DMS153 (cell line): ENCODE data around the gene WASF2.

Source experiments
- DNase-seq: peaks from one replicate; lab custom pipeline; 2025; lab: John Stamatoyannopoulos, UW

The WASF2 gene

DNA sequence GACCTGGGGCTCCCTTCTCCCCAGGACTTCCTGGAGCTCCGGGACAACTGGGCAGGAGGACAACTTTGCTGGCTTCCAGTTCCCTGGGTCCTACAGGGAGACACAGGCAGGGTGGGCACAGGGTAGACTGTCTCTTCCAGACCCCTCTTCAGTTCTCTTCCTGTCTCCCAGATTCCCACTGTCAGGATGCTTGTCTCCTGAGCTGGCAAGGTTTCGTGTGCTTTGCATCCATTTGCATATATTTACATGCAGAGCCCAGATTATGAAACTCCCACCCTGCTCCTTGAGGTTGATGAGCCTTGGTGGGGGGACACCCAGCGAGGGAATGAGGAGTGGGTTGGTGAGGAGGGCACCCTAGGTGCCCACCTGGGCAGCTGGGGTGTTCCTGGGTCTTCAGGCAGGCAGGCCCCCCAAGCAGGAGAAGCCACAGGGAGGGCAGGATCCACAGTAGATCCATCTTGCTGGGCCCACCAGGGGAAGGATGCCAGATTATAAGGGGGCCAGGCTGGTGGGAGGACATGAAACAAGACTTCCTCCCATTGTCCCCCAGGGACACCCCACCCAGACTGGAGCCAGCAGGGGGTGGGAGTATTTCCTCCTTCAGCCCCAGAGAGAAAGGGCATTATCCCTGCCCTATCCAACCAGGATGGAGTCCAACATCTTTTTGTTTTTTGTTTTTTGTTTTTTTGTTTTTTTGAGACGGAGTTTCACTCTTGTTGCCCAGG is 115.4 kb downstream of the WASF2 start, which contains the start of gene FCN3:
Gene FCN3 (minus strand): TSS at position 463 of the 725 bp plus-strand sequence. CDS start 6 bp downstream, at position 457.
- no peak for DNase-seq

DNA sequence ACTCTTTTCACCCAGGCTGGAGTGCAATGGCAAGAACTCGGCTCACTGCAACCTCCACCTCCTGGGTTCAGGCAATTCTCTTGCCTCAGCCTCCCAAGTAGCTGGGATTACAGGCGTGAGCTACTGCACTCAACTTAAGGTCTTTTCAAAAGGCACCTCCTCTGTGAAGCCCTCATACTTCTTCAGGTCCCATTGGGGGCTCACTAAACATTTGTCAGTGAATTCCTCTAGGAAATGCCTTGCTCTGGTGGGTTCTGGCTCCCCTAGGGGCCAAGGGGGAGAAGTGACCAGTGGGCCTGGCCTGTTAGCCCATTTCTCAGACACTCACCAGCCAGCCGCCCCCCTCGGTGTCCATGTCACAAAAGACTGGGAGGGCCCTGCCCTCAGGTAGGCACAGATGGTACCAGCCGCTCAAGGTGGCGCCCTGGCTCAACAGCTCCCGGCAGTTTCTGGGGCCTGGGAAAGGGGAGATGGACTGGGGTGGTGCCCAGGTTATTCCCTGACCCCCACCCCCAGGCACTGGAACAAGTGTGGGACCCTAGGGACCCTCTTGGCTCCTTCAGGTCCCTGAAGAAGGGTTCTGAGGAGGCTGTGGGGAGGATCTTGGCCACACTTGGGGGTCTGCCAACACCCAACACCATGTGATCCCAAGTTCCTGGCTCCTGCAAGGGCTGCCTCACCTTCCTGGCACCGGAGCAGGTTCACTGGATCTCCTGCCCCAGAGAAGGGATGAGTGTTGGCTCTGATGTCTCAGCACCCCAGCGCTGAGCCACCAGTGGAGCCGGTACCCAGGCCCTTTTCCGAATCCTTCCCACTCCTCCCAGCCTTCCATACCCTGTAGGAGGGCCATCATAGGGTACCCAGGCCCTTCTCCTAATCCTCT is 116.9 kb downstream of the WASF2 start:
- no peak for DNase-seq

GRCh38 chr1:27372022-27372807 is 117.8 kb downstream of the WASF2 start:
- no peak for DNase-seq

DNA sequence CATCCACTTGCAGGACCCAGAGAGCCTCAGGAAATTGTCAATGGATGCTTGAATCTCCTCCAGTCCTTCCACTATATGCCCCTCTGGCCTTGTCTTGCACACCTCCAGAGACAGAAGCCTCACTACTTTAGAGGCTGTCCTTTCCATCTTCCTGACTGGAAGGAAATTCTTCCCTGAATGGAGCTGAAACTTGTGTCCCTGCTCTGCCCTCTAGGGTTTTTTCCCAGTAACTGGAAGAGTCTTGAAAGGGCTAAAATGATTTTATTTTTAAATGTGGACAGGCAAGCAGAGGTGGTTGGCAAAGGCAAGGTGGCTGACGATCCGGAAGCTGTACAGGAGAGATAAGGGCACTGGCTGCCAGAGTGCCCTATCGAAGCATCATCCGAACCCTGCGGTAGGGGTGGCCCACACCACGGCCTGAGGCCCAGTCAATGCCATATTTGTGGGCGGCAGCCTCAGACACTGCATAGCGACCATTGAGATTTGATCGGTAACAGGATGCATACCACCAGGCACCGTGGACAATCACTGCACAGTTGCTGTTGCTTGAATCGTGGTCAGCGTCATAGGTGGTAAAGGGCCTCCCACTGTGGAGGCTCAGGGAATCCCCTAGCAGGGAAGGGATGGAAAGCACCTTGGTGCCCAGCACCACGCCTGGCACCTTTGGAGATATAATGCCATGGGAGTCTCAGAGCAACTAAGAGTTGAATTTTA is 120.9 kb downstream of the WASF2 start:
- DNase-seq, result no peak

GRCh38 chr1:27367160-27367650 is 122.8 kb downstream of the WASF2 start:
- DNase-seq, result no peak

DNA sequence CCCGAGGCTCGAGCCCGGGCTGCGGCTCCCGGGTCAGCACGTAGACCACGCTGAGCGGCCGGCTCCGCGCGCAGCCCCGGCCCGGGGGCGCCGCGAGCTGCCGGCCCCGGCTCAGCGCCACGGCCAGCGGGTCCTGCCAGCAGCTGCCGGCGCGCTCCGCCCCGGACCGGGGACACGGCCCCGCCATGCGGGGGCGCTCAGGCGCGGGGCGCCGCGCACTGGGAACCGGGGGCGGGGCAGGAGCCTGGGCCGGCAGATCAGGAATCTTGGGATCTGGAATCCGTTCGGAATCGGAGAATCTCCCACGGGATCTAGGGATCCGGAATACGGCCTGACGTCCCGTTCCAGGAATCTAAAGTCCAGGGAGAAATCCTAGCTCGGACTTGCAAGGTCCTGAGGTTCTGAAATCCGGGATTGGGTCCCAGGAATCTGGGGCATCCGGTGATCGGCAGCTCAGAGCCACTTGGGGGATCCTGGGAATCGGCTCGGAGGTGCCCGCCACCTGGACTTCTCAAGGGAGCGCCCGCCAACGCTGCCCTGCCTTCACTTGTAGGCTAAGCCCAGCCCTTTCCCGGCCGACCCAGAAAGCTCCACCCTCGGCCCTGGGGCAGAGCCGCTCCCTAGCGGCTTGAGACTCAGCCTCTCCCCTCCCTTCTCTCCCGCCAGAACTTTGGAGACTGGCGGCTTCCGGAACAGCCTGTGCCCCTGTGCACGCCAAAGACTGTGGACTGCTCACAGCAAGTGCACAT is 123.4 kb downstream of the WASF2 start, which contains the start of gene MAP3K6:
Gene MAP3K6 (minus strand): TSS at position 551 of the 749 bp plus-strand sequence. CDS start 364 bp downstream, at position 187.
- peak; percentile 79 for DNase-seq

- peak; percentile 75 for DNase-seq
Measured at GRCh38 chr1:27366113-27366410, 123.9 kb downstream of the WASF2 start.

GRCh38 chr1:27365372-27366112 is 124.4 kb downstream of the WASF2 start:
- peak; percentile 86 for DNase-seq

DNA sequence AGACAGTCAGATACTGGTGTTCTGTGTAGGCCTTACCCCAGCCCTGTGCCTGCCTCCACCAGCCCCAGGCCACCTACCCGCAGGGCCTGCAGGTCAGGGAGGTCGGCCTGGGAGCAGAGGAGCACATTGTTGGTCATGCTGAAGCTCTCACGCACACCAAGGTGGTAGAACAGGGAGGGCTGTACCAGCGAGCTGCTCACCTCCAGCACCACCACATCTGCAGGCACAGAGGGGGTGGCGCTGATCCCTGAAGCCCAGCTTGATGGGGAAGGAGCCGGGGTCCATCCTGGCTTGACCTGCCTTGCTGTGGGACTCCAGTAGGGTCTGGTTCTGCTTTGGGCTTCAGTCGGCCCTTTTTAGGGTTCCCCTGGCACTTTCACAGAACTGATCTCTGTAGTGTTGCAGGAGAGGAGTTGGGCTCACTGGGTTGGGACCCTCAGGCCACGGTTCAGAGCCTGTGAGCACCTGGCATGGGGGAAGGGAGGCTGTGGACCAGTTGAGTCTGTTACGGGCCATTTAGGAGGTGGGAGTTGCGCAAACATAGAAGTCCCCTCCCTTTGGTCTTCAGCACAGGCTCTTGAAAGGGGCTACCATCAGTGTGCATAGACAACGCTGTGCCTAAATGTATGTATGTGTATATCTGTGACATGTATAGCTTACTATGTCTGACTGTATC is 125.1 kb downstream of the WASF2 start:
- no peak for DNase-seq

- DNase-seq, result no peak
Measured at GRCh38 chr1:27363766-27364695, 125.9 kb downstream of the WASF2 start.

DNA sequence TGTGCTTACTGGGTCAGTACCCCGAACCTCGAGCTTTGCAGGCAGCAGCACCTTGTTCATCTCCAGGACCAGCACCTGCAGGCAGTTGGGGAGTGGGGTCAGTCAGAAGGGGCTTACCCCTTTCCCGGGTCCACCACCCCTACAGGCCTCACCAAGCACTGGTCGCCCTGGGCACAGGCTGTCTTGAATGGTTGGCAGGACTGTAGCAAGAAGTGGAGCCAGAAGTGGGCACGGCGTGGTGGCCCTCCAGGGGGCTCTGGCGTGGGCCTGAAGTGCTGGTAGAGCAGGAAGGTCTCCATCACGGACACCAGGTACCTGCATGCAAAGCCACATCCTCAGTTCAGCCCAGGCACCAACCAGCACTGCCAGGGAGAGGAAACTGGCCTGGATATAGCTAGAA is 128.4 kb downstream of the WASF2 start:
- no peak for DNase-seq

DNA sequence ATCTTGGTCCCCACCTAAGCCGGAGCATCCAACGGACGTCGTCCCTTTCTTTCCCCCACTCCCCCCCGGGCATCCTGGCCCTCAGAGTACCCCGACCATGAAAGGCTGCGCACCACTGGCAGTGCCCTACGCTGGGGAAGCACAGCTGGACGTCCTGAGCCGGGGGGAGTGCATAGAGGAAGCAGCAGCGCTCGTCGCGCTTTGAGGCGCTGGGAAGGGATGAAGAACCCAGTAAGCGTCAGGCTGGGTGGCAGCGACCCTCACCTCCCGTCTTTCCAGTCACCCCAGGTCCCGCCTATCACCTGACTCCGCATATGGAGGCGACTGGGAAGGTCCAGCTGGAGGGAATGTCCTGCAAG is 128.9 kb downstream of the WASF2 start:
- DNase-seq, result no peak

- DNase-seq, result no peak
Measured at GRCh38 chr1:27360159-27361043, 129.6 kb downstream of the WASF2 start.

GRCh38 chr1:27359822-27360158 is 130.2 kb downstream of the WASF2 start:
- DNase-seq, result no peak

GRCh38 chr1:27358928-27359313 is 131.0 kb downstream of the WASF2 start:
- DNase-seq, result no peak

GRCh38 chr1:27358038-27358927 is 131.7 kb downstream of the WASF2 start:
- no peak for DNase-seq
